GM18520 (cell line): ENCODE data around the gene CDC42EP2.

Experiments used
- ATAC-seq: cut with Tn5 transposase; IDR thresholded peaks from one replicate; pipeline ENCODE4 v1.9.1; 2021; ENCODE audit not compliant: unreplicated experiment

Gene CDC42EP2

GRCh38 chr11:65297026-65297672 is 17.5 kb upstream of the CDC42EP2 start:
- ATAC-seq, result no peak

- ATAC-seq, result no peak
Observed at GRCh38 chr11:65298131-65298535, 16.5 kb upstream of the CDC42EP2 start.

- no peak for ATAC-seq
Observed at GRCh38 chr11:65298655-65299179, 15.9 kb upstream of the CDC42EP2 start.

GRCh38 chr11:65300621-65301275 is 13.9 kb upstream of the CDC42EP2 start:
- ATAC-seq, result no peak

GRCh38 chr11:65301491-65302329 is 13.0 kb upstream of the CDC42EP2 start:
- no peak for ATAC-seq

GRCh38 chr11:65303555-65303954 is 11.1 kb upstream of the CDC42EP2 start:
- ATAC-seq, result no peak

- ATAC-seq, result no peak
Observed at GRCh38 chr11:65304110-65304509, 10.6 kb upstream of the CDC42EP2 start.

- no peak for ATAC-seq
Observed at GRCh38 chr11:65304613-65305012, 10.1 kb upstream of the CDC42EP2 start.

- no peak for ATAC-seq
Observed at GRCh38 chr11:65305501-65306268, 9.0 kb upstream of the CDC42EP2 start.

GRCh38 chr11:65307298-65308229 is 7.1 kb upstream of the CDC42EP2 start:
- no peak for ATAC-seq

- no peak for ATAC-seq
Observed at GRCh38 chr11:65308281-65308891, 6.3 kb upstream of the CDC42EP2 start.

GRCh38 chr11:65309006-65309405 is 5.7 kb upstream of the CDC42EP2 start:
- ATAC-seq, result no peak

GRCh38 chr11:65310215-65310614 is 4.5 kb upstream of the CDC42EP2 start:
- no peak for ATAC-seq

GRCh38 chr11:65310736-65311135 is 3.9 kb upstream of the CDC42EP2 start:
- ATAC-seq, result no peak

- ATAC-seq, result no peak
Observed at GRCh38 chr11:65311170-65311678, 3.4 kb upstream of the CDC42EP2 start.

- no peak for ATAC-seq
Observed at GRCh38 chr11:65315204-65315865, 669 bp downstream of the CDC42EP2 start.

- ATAC-seq, result no peak
Observed at GRCh38 chr11:65315866-65316226, 1.2 kb downstream of the CDC42EP2 start.

- no peak for ATAC-seq
Observed at GRCh38 chr11:65316227-65317024, 1.8 kb downstream of the CDC42EP2 start.
